Lower leg skin (tissue), 4 donors: ENCODE data around the gene CHRND. TPM values are rescaled to one million over a fixed set of nuclear protein-coding genes. Genes with fewer than 3 reads are reported as not detected.

Source experiments
- DNase-seq, 2 donors: peaks; one replicate each; pipeline ENCODE4 v3.0.0-alpha.2; 2019; ENCODE audit warnings: low spot score in 2 of 2
- H3K4me3 ChIP-seq: fragments of 200-600 bp; sonication (generic); 2 replicates; pipeline ENCODE4 v1.5.1; 2017; ENCODE audit warnings: mild to moderate bottlenecking, low read depth; ENCODE audit not compliant: poor library complexity, severe bottlenecking
- POLR2A ChIP-seq, 2 donors: fragments of 450-650 bp; IDR thresholded peaks; one replicate each; pipeline ENCODE4 v1.6.1; 2016 to 2017; ENCODE audit warnings: antibody characterized with exemption in 2 of 2, mild to moderate bottlenecking in 1 of 2, moderate library complexity in 1 of 2
- WGBS, 2 donors: methylation state at CpG; one replicate each; pipeline ENCODE4 v1.1.5; 2018; 5-methylcytosine and 5-hydroxymethylcytosine counted together
- intact Hi-C: fragments of 100-400 bp; cut with DNase I; formaldehyde crosslinking; loops from one replicate; pipeline ENCODE4 v1.15.0; 2023; ENCODE audit warnings: low total_unique reads
- total RNA-seq, 4 donors: library from RNA; depleted of rRNA; stranded (reverse); fragments of >200 nt; gene quantifications; one replicate each; pipeline ENCODE4 v1.1.0, GENCODE V29; 2016
- TF ChIP-seq, protein P1 (sequence below), 3 donors: fragments of 450-650 bp; IDR thresholded peaks; one replicate each; pipeline ENCODE4 v1.5.1; 2016; ENCODE audit warnings: antibody characterized with exemption in 3 of 3, mild to moderate bottlenecking in 3 of 3, moderate library complexity in 2 of 3

CHRND gene
- total RNA-seq, 4 donors from 2014 or later: not detected

DNA sequence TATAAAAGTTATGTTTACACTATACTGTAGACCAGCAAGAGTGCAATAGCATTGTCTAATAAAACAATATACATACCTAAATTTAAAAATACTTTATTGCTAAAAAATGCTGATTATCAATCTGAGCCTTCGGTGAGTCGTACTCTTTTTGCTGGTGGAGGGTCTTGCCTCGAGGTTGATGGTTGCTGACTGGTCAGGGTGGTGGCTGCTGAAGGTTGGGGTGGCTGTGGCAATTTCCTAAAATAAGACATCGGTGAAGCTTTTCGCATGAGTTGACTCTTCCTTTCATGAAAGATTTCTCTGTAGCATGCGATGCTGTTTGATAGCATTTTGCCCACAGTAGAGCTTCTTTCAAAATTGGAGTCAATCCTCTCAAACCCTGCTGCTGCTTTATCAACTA, 22.0 kb downstream of the CHRND start:
- WGBS, 2 donors: 98% methylated on average over 6 of the region's 6 CpGs
- peak in 1 of 2 donors; percentile 18 for DNase-seq
- no peak for TF ChIP-seq POLR2A (IDR thresholded peaks at IDR 0.05)
- TF ChIP-seq, protein P1, sequence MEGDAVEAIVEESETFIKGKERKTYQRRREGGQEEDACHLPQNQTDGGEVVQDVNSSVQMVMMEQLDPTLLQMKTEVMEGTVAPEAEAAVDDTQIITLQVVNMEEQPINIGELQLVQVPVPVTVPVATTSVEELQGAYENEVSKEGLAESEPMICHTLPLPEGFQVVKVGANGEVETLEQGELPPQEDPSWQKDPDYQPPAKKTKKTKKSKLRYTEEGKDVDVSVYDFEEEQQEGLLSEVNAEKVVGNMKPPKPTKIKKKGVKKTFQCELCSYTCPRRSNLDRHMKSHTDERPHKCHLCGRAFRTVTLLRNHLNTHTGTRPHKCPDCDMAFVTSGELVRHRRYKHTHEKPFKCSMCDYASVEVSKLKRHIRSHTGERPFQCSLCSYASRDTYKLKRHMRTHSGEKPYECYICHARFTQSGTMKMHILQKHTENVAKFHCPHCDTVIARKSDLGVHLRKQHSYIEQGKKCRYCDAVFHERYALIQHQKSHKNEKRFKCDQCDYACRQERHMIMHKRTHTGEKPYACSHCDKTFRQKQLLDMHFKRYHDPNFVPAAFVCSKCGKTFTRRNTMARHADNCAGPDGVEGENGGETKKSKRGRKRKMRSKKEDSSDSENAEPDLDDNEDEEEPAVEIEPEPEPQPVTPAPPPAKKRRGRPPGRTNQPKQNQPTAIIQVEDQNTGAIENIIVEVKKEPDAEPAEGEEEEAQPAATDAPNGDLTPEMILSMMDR (IDR thresholded peaks at IDR 0.05): no peak
- no peak overlapping the region for H3K4me3 ChIP-seq
- intact Hi-C loops: no loop called here

DNA sequence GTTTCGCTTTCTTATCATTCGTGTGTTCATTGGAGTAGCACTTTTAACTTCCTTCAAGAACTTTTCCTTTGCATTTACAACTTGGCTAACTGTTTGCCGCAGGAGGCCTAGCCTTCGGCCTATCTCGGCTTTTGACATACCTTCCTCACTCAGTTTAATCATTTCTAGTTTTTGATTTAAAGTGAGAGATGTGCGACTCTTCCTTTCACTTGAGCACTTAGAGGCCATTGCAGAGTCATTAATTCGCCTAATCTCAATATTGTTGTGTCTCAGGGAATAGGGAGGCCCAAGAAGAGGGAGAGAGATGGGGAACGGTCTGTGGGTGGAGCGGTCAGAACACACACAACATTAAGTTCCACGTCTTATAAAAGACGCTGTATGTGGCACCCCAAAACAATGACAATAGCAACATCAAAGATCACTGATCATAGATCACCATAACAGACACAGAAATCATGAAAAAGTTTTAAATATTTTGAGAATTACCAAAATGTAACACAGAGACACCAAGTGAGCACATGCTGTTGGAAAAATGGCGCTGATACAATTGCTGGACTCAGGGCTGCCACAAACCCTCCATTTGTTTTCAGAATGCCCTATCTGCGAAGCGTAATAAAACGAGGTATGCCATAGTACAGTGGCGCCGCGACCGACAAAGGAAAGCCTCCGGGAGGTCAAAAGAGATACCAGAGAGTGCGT, 23.8 kb downstream of the CHRND start:
- intact Hi-C loops: no loop called here
- H3K4me3 ChIP-seq: peak overlapping the region; percentile 70
- no peak for DNase-seq
- TF ChIP-seq POLR2A (IDR thresholded peaks at IDR 0.05): no peak
- TF ChIP-seq, protein P1 (IDR thresholded peaks at IDR 0.05): no peak
- 40% methylated on average over 21 of the region's 21 CpGs for WGBS, 2 donors

DNA sequence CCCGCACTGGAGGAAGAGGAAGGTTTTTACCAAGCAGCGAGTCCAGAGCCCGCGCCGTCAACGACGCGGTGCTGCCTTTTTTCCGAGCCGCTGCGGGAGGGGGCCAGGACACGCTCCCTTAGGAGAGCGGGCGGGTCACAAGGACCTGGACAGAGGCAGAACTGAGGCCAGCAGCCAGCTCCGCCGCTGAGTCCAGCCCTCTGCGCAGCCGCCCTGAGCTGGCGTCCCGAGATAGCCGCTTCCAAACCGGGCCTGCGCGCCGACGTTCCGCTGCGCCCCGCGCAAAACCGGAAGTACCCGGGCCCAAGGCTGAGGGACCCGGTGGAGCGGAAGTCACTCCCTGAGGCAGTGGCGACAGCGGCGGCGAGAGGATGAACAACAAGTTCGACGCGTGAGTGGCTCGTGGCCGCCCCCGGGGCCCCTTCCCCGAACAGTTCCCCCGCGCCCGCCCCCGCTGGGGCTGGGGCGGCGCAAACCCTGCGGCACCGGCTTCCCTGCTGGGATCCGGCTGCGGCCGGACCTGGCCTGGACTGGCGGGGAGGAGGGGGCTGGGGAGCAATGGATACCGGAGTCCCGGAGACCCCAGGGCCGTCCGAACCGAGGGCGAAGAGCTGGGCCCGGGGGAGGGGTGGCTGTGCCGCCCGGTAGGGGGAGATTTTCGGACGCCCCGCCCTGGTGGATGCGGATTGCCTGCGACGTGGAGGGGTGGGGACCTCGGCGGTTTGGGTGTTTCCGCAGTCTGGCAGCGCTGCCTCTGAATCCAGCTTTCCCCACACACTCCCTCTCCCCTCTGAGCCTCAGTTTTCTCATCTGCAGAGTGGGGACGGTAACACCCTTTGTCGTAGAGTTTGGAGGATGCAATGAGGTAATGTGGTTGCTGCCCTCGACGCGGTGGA, 24.6 kb downstream of the CHRND start, which contains the start of the genes EIF4E2 and TIGD1:
TSS of gene EIF4E2 (plus strand) at position 336 of the 896 bp plus-strand sequence. CDS start at position 372, 36 bp downstream.
TSS of gene TIGD1 (minus strand) at position 204 of the 896 bp plus-strand sequence. CDS start 675 bp downstream, outside the sequence.
- TF ChIP-seq, protein P1 (IDR thresholded peaks at IDR 0.05): peak in 1 of 3 donors; percentile 20
- no peak for TF ChIP-seq POLR2A (IDR thresholded peaks at IDR 0.05)
- DNase-seq: peak; percentile 92 to 99
- peak within 1 kb of the TSS; percentile 70 for H3K4me3 ChIP-seq
- 1% methylated on average over 57 to 62 of the region's 81 CpGs for WGBS, 2 donors
- intact Hi-C loops: no loop called here

DNA sequence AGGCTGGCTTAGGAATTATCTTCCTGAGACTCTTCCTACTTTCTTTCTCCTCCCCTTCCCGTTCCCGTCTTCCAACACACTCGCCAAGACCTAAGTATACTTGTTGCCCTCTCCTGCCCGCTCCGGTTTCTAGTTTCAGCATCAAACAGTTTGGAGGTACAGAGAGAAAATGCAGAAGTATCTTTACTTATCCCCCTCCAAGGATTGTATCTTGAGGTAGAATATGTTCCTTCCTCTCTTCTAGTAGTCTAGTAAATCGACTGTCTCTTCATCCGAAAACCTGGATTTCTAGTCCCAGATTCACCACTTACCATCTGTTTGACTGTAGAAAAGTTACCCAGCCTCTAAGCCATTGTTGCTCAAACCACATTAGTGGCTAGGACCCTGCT, 25.3 kb downstream of the CHRND start:
- no peak for TF ChIP-seq POLR2A (IDR thresholded peaks at IDR 0.05)
- TF ChIP-seq, protein P1 (IDR thresholded peaks at IDR 0.05): no peak
- peak overlapping the region; percentile 70 for H3K4me3 ChIP-seq
- DNase-seq: peak in 1 of 2 donors; percentile 34
- intact Hi-C loops: no loop called here
- 7 to 11% methylated on average over 7 of the region's 7 CpGs for WGBS, 2 donors

DNA sequence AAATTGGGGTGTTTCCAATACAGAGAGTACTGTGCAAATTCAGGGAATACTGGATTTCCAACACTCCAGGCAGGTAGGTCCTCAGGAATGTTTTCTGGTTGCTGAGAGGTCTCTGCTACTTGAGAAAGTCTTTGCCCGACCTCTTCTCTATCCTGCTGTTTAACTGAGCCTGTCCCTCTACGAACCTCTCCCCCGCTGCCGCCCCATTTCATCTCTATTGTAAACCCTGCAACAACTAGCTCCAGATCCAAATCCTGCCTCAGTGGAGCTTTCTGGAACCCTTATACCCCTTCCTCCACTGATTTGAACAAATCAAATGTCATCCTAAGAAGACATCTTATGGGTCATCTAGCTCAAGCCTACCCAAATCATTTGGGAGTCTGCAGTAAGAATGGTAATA, 25.8 kb downstream of the CHRND start:
- intact Hi-C loops: no loop called here
- TF ChIP-seq POLR2A (IDR thresholded peaks at IDR 0.05): no peak
- TF ChIP-seq, protein P1 (IDR thresholded peaks at IDR 0.05): no peak
- H3K4me3 ChIP-seq: no peak overlapping the region
- 94 to 97% methylated on average over 4 of the region's 4 CpGs for WGBS, 2 donors
- DNase-seq: peak in 1 of 2 donors; percentile 64
